T-helper 2 cell treated with Interferon-gamma antibody and Interleukin-4, amounts not matched to agents 100 ng/mL and 5 ng/mL, for 36 hours (primary cell): ENCODE data around the gene KCNQ2. TPM values are rescaled to one million over a fixed set of nuclear protein-coding genes. Genes with fewer than 3 reads are reported as not detected.

Experiments used
- intact Hi-C: fragments of 100-400 bp; cut with micrococcal nuclease; formaldehyde crosslinking; loops from one replicate; pipeline ENCODE4 v1.15.1; 2023
- total RNA-seq: library from RNA; stranded (reverse); gene quantifications from 2 replicates; pipeline ENCODE4 v1.2.3, GENCODE V29; 2022

Gene KCNQ2
- total RNA-seq, 1 donor from 2014 or later, result 0.11 TPM

DNA sequence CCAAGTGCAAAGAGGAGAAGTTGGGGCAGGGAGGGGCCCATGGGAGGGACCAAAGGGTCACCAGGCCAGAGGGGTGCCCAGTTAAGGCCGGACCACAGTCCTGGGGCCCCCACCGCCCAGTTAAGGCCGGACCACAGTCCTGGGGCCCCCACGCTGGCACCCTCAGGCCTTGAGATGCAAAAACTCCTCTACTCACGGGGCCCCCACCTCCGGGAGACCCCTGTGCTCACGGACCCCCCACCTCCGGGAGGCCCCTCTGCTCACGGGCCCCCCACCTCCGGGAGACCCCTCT lies 16.9 kb downstream of the KCNQ2 start:
- intact Hi-C loops, result no loop called here

DNA sequence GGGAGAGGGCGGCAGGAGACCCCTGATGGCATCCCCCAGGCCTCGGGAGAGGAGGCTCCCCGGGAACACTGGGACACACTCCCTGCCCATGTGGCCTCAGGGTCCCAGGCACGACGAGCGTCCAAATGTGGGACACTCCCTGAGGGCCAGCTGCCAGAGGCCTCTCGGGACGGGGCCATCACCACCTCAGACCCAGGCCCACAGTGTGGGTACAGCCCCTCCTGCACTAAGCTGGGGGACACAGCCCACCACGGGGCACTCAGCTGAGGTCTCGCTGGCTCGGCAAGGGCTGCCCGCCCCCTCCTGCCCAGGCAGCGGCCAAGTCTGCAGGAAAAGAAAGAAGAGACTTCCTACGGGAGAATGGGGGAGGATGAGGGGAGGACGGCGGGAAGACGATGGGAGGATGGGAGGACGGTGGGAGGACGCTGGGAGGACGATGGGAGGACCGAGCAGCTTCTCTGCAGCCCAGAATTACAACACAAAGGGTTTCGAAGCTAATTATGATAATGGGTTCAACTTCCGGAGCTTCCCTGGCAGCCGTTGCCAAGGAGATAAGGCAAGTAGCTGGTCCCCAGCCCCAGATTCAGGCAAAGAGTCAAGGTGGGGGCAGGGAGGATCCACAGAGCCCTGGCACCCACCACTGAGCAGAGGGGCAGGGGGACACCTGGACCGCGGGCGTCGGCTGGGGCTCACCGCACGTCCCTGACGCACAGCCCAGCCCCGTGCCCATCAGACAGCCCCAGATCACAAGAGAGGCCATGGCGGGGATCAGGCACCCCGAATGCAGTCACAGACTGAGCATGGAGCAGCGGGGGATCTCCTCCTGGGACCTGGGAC lies 17.5 kb downstream of the KCNQ2 start:
- intact Hi-C loops, result no loop called here

- intact Hi-C loops, result no loop called here
Measured at GRCh38 chr20:63452821-63453523, 19.5 kb downstream of the KCNQ2 start.

GRCh38 chr20:63452341-63452740 lies 20.1 kb downstream of the KCNQ2 start:
- intact Hi-C loops, result no loop called here

GRCh38 chr20:63451821-63452220 lies 20.6 kb downstream of the KCNQ2 start:
- intact Hi-C loops, result no loop called here

- intact Hi-C loops, result no loop called here
Measured at GRCh38 chr20:63449796-63450730, 22.4 kb downstream of the KCNQ2 start.

- intact Hi-C loops, result no loop called here
Measured at GRCh38 chr20:63449025-63449424, 23.4 kb downstream of the KCNQ2 start.

DNA sequence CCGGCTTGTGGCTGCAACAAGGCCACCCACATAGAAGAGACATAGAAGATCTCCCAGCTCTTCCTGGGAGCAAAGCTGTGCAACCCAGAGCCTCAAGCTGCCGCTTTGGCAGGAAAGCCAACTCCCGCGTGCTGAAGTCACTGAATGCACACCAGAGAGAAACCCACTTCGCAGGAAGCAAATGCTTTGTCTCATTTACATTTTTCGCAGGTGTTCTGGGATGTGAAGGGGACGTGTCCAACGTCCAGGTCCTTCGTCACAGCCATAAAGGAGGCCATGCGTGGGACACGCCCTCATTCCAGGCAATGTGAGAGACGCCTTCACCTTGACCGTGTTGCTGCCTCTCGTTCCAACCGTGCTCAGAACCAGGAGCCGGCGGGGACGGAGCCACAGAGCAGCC lies 24.4 kb downstream of the KCNQ2 start:
- intact Hi-C loops, result no loop called here

DNA sequence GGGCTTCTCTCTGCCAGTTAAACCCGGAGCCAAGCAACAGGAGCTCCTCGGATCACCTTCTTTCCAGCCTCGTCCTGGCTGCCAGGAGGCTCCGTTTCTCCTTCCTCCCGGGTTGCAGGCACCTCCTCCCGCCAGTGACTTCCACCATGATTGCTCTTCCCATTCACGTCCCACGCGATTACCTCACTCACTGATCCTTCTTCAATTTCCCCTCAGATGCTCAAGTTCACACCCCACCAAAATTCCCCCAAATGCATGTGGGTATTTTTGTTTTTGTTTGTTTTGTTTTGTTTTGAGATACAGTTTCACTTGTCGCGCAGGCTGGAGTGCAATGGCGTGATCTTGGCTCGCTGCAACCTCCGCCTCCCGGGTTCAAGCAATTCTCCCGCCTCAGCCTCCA lies 25.1 kb downstream of the KCNQ2 start:
- intact Hi-C loops, result no loop called here

- intact Hi-C loops, result no loop called here
Measured at GRCh38 chr20:63446216-63447024, 26.0 kb downstream of the KCNQ2 start.

DNA sequence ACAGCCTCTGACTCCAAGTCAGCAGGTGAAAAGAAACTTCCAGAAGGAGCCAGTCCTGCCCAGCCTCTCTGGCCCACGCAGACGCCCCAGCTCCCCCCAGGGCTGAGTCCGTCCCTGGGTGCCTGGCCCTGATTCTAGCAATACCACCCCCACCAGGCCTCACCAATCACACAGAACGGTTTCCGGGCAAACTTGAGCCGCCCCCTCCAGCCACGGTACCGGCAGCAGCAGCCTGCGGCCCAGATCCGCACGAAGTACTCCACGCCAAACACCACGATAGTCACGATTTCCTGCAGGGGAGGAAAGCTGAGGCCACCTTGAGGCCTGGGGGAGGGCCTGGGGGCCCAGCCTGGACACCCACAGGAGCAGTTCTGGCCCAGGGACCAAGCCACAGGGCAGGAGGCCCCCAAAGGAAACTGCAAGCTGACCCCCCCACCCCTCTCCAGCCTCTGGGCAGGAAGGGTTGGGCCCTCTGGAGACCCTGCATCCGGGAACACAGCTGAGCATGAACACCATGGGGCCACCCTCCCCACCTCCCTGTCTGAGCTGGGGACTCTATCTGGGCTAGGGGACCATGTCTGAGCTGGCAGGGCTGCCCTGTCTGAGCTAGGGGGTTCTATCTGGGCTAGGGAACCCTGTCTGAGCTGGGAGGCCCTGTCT lies 27.2 kb downstream of the KCNQ2 start:
- intact Hi-C loops, result no loop called here

DNA sequence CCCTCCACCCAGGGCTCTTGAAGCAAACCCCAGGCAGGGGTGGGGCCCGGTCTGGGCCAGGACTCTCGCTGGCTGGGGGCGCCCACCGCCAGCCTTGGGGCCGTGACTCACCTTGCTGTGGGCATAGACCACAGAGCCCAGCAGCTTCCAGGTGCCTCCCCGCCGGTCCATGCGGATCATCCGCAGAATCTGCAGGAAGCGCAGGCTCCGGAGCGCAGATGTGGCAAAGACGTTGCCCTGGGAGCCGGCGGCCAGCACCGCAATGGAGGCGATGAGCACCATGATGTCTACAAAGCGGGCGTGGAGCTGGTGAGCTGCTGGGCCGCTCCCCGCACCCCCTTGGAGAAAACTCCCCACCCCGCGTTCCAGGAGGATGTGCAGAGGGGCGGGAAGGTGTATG lies 27.9 kb downstream of the KCNQ2 start:
- intact Hi-C loops, result no loop called here

- intact Hi-C loops, result no loop called here
Measured at GRCh38 chr20:63443606-63444395, 28.7 kb downstream of the KCNQ2 start.

- intact Hi-C loops, result no loop called here
Measured at GRCh38 chr20:63442100-63442493, 30.4 kb downstream of the KCNQ2 start.

DNA sequence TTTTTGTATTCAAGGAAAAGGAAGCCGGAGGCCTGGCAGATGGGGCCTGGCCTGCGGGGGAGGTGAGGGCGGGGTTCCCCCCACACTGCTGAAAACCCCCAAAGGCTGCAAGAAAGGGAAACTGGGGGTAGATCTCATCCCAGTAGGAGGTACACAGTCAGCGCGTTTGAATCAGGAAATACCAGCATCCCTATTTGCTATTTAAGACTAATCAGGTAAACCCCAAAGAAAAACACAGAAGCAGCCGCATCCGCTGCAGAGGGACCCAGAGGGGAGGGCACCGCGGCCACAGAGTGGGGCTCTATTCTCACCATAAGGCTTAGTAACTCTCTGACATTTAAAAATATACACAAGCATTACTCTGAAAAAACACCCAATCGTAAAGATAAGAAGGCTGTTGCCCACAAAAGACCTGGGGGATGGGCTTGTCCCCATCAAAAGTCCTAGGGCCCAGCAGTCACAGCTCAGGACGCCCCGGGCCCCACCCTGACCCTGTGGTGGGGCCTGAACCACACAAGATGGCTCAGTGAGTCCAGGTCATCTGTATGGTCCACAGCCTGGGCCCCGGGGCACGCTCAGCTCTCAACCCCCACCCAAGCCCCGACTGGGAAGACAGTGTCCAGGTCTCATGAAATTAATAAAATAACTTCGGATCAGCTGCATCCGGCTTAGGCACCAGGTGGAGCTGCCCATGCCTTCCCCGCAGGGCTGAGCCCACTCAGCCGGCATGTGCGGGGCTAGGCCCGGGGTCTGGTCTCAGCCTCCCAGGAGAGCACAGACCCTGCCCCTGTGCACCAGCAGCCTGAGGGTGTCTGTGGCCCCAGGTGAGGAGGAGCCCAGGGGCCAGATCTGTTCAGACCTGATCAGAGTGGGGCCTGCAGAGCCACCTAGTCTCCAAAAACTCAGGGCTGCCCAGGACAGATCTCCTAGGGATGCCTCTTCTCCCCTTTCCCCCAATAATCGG lies 31.0 kb downstream of the KCNQ2 start:
- intact Hi-C loops, result no loop called here

GRCh38 chr20:63440366-63440955 lies 32.0 kb downstream of the KCNQ2 start:
- intact Hi-C loops, result no loop called here

GRCh38 chr20:63439866-63440265 lies 32.6 kb downstream of the KCNQ2 start:
- intact Hi-C loops, result loop anchor here (10.0 kb wide), 1 partner anchor 535 kb away; the partner anchor contains the start of gene SAMD10

GRCh38 chr20:63438121-63438520 lies 34.3 kb downstream of the KCNQ2 start:
- intact Hi-C loops, result loop anchor here (10.0 kb wide), 1 partner anchor 537 kb away; the partner anchor contains the start of gene SAMD10
